ENCODE measurements around the gene TBL1X.

DNA sequence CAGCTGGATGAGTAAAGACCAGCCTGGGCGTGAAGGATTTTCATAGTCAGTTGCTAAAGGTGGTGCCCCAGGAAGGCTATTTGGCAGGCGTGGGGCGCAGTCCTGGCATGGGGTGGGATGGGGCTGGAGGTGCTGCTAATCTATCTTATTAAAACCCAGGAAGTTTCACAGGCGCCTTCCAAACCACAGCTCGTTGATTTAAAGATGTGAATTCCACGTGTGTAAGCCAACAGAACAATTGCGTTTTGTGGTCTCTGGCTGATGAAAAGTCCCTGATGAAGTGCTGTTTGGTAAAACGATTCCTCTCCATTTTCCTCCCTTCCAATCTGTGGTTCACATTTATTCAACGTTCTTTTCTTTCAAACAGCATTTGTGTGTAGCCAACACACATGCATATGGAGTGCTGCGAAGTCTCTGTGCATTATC lies 105.0 kb downstream of the TBL1X start:
- TF ChIP-seq POLR2A (IDR thresholded peaks at IDR 0.05; ENCODE audit: extremely low read depth, insufficient read length) = no peak
- TF ChIP-seq, protein P1, sequence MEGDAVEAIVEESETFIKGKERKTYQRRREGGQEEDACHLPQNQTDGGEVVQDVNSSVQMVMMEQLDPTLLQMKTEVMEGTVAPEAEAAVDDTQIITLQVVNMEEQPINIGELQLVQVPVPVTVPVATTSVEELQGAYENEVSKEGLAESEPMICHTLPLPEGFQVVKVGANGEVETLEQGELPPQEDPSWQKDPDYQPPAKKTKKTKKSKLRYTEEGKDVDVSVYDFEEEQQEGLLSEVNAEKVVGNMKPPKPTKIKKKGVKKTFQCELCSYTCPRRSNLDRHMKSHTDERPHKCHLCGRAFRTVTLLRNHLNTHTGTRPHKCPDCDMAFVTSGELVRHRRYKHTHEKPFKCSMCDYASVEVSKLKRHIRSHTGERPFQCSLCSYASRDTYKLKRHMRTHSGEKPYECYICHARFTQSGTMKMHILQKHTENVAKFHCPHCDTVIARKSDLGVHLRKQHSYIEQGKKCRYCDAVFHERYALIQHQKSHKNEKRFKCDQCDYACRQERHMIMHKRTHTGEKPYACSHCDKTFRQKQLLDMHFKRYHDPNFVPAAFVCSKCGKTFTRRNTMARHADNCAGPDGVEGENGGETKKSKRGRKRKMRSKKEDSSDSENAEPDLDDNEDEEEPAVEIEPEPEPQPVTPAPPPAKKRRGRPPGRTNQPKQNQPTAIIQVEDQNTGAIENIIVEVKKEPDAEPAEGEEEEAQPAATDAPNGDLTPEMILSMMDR (IDR thresholded peaks at IDR 0.05; ENCODE audit: low read depth, low read length) = no peak

Data from NB4 (cell line).